ENCODE measurements around the gene SEMA4A.
A peak's percentile ranks its signal among the peaks of the same experiment; 100 is the strongest.
"Not testable (repeated sequence)": the region's sequence is repeated elsewhere in the genome, so short reads cannot be mapped to it uniquely, and the experiment has no call there.

SEMA4A gene

DNA sequence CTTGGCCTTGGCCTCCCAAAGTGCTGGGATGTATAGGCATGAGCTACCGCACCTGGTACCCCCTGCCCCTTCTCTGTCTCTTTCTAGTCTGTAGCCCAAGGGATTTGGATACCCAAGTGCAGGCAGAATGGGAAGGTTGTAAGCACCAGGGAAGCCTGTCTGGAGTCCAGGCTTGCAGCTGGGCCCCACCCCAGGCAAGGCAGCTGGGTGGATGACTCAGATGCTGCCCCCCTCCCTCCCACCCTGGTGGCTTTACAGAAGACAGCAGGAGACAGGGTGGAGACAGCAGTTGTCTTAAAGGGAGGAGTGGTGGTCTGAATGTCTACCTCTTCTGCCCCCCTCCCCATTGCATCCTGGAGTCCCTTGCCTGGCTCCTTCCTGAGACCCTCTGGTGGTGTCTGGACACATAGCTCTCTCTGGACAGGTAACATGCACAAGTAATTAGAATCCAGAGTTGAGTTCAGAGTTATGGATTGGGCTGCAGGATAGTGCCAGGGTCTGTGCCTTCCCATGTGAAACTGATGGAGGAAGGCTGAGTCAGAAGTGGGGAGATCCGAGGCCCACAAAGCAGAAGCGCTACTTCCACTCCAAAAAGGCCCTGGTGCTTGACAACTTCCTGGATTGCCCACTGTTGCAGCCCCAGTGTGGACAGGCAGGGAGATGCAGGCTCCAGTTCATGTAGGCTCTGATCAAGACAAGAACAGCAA, 33.7 kb upstream of the SEMA4A start:
- no peak for DNase-seq

DNA sequence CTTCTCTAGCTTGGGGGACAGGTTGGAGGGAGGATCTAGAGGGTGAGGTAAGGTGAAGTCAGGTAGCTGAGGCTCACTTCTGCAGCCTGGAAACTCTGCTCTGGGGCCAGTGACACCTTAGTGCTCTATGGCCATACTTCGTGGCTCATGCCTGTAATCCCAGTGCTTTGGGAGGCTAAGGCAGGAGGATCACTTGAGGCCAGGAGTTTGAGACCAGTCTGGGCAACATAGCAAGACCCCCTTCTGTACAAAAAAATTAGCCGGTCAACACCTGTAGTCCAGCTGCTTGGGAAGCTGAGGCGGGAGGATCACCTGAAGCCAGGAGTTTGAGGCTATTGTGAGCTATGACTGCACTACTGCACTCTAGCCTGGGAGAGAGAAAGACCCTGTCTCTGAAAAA, 33.1 kb upstream of the SEMA4A start:
- DNase-seq, result no peak

DNA sequence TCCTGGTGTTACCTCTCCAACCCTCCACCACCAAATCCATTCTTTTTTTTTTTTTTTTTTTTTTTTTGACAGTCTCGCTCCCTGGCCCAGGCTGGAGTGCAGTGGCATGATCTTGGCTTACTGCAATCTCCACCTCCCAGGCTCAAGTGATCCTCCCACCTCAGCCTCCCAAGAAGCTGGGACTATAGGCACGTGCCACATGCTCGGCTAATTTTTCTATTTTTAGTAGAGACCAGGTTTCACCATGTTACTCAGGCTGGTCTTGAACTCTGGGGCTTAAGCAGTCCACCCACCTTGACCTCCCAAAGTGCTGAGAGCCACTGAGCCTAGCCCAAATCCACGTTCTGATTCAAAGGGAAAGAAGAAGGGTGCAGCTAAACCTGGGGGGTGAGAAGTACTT, 32.4 kb upstream of the SEMA4A start:
- DNase-seq, result not testable (repeated sequence)

- no peak for DNase-seq
Observed at GRCh38 chr1:156121457-156121856, 31.9 kb upstream of the SEMA4A start.

GRCh38 chr1:156122086-156122485, 31.3 kb upstream of the SEMA4A start:
- no peak for DNase-seq

GRCh38 chr1:156122519-156123355, 30.6 kb upstream of the SEMA4A start:
- DNase-seq, result no peak

- peak; percentile 66 for DNase-seq
Observed at GRCh38 chr1:156123356-156124196, 29.8 kb upstream of the SEMA4A start.

- DNase-seq, result no peak
Observed at GRCh38 chr1:156124557-156125483, 28.6 kb upstream of the SEMA4A start.

GRCh38 chr1:156125544-156125943, 27.8 kb upstream of the SEMA4A start:
- DNase-seq, result not testable (repeated sequence)

- DNase-seq, result peak; percentile 49
Observed at GRCh38 chr1:156126043-156126629, 27.2 kb upstream of the SEMA4A start.

DNA sequence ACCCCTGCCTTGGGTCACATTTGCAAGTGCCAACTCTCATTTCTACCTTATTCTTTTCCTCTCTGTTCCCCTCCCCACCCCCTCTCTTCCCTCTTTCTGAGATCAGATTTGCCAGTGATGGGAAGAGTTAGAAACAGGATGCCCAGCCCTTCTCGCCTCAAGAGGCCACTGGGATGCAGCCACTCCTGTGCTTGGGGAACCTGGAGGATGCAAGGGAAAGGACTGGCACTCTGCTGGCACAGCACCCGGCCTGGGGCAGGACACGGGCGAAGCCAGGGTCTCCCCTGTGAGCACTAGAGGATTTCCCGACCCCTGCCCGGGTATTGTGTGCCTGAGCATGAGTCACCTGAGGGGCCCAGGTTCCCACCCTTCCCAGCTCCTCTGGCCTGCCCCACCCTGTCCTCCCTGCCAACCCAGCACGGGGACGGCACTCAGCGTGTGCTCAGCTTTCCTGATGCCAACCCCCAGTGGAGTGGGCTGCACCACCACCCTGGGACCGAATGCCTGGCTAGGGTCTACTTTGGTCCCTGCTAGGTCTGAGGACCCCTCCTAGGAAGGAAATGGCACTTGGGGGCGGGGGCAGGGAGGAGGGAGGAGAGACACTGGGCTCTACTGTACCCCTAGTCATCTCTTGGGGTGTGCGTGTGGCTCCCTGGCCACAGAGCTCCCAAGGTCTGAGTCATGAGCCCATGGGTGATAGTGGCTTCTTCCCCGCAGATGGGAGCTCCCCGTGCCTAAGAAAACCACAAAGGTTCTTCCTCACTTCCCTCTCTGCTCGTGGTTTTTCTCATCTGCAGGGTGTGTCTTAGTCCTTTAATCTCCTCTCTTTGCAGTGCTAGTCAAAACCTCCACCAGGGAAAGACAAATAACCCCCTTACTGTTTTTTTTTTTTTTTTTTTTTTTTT, 26.5 kb upstream of the SEMA4A start:
- peak; percentile 83 for DNase-seq

GRCh38 chr1:156128308-156128653, 25.1 kb upstream of the SEMA4A start:
- DNase-seq, result no peak

- no peak for DNase-seq
Observed at GRCh38 chr1:156128654-156129597, 24.5 kb upstream of the SEMA4A start.

- DNase-seq, result peak; percentile 51
Observed at GRCh38 chr1:156129687-156130577, 23.5 kb upstream of the SEMA4A start.

DNA sequence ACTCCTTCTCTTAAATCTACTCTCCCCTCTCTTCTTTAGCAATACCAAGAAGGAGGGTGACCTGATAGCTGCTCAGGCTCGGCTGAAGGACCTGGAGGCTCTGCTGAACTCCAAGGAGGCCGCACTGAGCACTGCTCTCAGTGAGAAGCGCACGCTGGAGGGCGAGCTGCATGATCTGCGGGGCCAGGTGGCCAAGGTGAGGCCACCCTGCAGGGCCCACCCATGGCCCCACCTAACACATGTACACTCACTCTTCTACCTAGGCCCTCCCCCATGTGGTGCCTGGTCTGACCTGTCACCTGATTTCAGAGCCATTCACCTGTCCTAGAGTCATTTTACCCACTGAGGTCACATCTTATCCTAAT, 22.8 kb upstream of the SEMA4A start:
- DNase-seq, result no peak

- no peak for DNase-seq
Observed at GRCh38 chr1:156134716-156135435, 18.5 kb upstream of the SEMA4A start.

GRCh38 chr1:156135930-156136871, 17.2 kb upstream of the SEMA4A start:
- no peak for DNase-seq

Data from activated effector memory CD4-positive, alpha-beta T cell treated with Interleukin-2 at 50 U/mL for 16 hours (primary cell).